WTC11 (cell line): ENCODE data around the gene PPP1R26. TPM values are rescaled to one million over a fixed set of nuclear protein-coding genes. Genes with fewer than 3 reads are reported as not detected.

Source experiments
- ATAC-seq: fragments of 200-7000 bp; cut with Tn5 transposase; 2 replicates; pipeline ENCODE4 v1.10.0; 2021; ENCODE audit warnings: mild to moderate bottlenecking, moderate library complexity
- CTCF ChIA-PET: fragments of 300-600 bp; sonication (Branson Sonifier 250); formaldehyde crosslinking; loops from one replicate; lab custom pipeline; 2021; ENCODE audit warnings: antibody characterized with exemption; lab: Charles Lee
- POLR2A ChIA-PET: fragments of 350-600 bp; sonication (Branson Sonifier 250); formaldehyde crosslinking; loops from one replicate; lab custom pipeline; 2021; ENCODE audit warnings: antibody characterized with exemption; lab: Charles Lee
- DNase-seq: peaks from one replicate; pipeline ENCODE4 v3.0.0; 2021; ENCODE audit warnings: low spot score
- H3K27ac Mint-ChIP-seq: 2 replicates; pipeline ENCODE4 v1.8.0; 2021; ENCODE audit warnings: mixed read lengths
- H3K27me3 Mint-ChIP-seq: 2 replicates; pipeline ENCODE4 v1.8.0; 2021; ENCODE audit warnings: low read depth, mild to moderate bottlenecking, moderate library complexity, mixed read lengths
- H3K36me3 Mint-ChIP-seq: 2 replicates; pipeline ENCODE4 v1.8.0; 2021; ENCODE audit warnings: mixed read lengths
- H3K4me1 Mint-ChIP-seq: 2 replicates; pipeline ENCODE4 v1.8.0; 2022; ENCODE audit warnings: mixed read lengths
- H3K4me3 Mint-ChIP-seq: 2 replicates; pipeline ENCODE4 v1.8.0; 2021; ENCODE audit warnings: mild to moderate bottlenecking, moderate library complexity, mixed read lengths
- H3K9me3 Mint-ChIP-seq: 2 replicates; pipeline ENCODE4 v1.8.0; 2021; ENCODE audit warnings: mixed read lengths
- ESRRA ChIP-seq: sonication (generic); formaldehyde crosslinking; IDR thresholded peaks from 2 replicates; pipeline ENCODE4 v1.8.1; 2022; ENCODE audit warnings: mild to moderate bottlenecking, missing genetic modification reagents, borderline replicate concordance
- ETV6 ChIP-seq: sonication (generic); formaldehyde crosslinking; IDR thresholded peaks from 2 replicates; pipeline ENCODE4 v1.8.1; 2022; ENCODE audit warnings: mild to moderate bottlenecking, missing genetic modification reagents
- GABPB1 ChIP-seq: sonication (generic); formaldehyde crosslinking; IDR thresholded peaks from 2 replicates; pipeline ENCODE4 v1.8.1; 2023; ENCODE audit warnings: mild to moderate bottlenecking, missing genetic modification reagents
- GTF2I ChIP-seq: fragments of 250-450 bp; sonication (Bioruptor Pico); conservative IDR thresholded peaks from 2 replicates; pipeline ENCODE4 v1.4.0; 2021; ENCODE audit warnings: mild to moderate bottlenecking
- HMGA2 ChIP-seq: fragments of 250-450 bp; sonication (Bioruptor Pico); IDR thresholded peaks from 2 replicates; pipeline ENCODE4 v1.4.0; 2021; ENCODE audit warnings: mild to moderate bottlenecking, moderate library complexity
- JUN ChIP-seq: sonication (generic); formaldehyde crosslinking; IDR thresholded peaks from 2 replicates; pipeline ENCODE4 v1.8.0; 2023; ENCODE audit warnings: mild to moderate bottlenecking, missing genetic modification reagents
- RORB ChIP-seq: fragments of 250-450 bp; sonication (Bioruptor Pico); IDR thresholded peaks from 2 replicates; pipeline ENCODE4 v1.9.0; 2021; ENCODE audit warnings: mild to moderate bottlenecking
- SOX15 ChIP-seq: fragments of 250-450 bp; sonication (Bioruptor Pico); IDR thresholded peaks from 2 replicates; pipeline ENCODE4 v1.9.0; 2021; ENCODE audit warnings: mild to moderate bottlenecking
- TEAD1 ChIP-seq: sonication (generic); formaldehyde crosslinking; IDR thresholded peaks from 2 replicates; pipeline ENCODE4 v1.8.0; 2022; ENCODE audit warnings: mild to moderate bottlenecking, missing genetic modification reagents
- total RNA-seq: library from RNA; stranded (reverse); gene quantifications from 3 replicates; pipeline ENCODE4 v1.2.3, GENCODE V29; 2021
- TF ChIP-seq, protein P1 (sequence below): sonication (generic); formaldehyde crosslinking; IDR thresholded peaks from 2 replicates; pipeline ENCODE4 v1.8.0; 2022; ENCODE audit warnings: mild to moderate bottlenecking, missing genetic modification reagents
- TF ChIP-seq, protein P2 (sequence below): sonication (generic); formaldehyde crosslinking; IDR thresholded peaks from 2 replicates; pipeline ENCODE4 v1.8.0; 2022; ENCODE audit warnings: mild to moderate bottlenecking, missing genetic modification reagents
- TF ChIP-seq, protein P3 (sequence below): fragments of 250-450 bp; sonication (Bioruptor Pico); conservative IDR thresholded peaks from 2 replicates; pipeline ENCODE4 v1.9.0; 2021; ENCODE audit warnings: mild to moderate bottlenecking
- TF ChIP-seq, protein P4 (sequence below): fragments of 250-450 bp; sonication (Bioruptor Pico); IDR thresholded peaks from 2 replicates; pipeline ENCODE4 v1.9.0; 2021; ENCODE audit warnings: mild to moderate bottlenecking, borderline replicate concordance
- TF ChIP-seq, protein P5 (sequence below): sonication (generic); formaldehyde crosslinking; IDR thresholded peaks from 2 replicates; pipeline ENCODE4 v1.8.0; 2022; ENCODE audit warnings: mild to moderate bottlenecking, missing genetic modification reagents
- TF ChIP-seq, protein P6 (sequence below): sonication (generic); formaldehyde crosslinking; conservative IDR thresholded peaks from 2 replicates; pipeline ENCODE4 v1.8.1; 2023; ENCODE audit warnings: mild to moderate bottlenecking, low read depth, missing genetic modification reagents, moderate library complexity
- TF ChIP-seq, protein P7 (sequence below): fragments of 200-600 bp; IDR thresholded peaks from 2 replicates; pipeline ENCODE4 v1.8.0; 2022; ENCODE audit warnings: antibody characterized with exemption
- TF ChIP-seq, protein P8 (sequence below): sonication (generic); formaldehyde crosslinking; IDR thresholded peaks from 2 replicates; pipeline ENCODE4 v1.8.0; 2023; ENCODE audit warnings: missing genetic modification reagents

PPP1R26 gene
- total RNA-seq, 1 experiment from 2014 or later: 44.4 TPM

DNA sequence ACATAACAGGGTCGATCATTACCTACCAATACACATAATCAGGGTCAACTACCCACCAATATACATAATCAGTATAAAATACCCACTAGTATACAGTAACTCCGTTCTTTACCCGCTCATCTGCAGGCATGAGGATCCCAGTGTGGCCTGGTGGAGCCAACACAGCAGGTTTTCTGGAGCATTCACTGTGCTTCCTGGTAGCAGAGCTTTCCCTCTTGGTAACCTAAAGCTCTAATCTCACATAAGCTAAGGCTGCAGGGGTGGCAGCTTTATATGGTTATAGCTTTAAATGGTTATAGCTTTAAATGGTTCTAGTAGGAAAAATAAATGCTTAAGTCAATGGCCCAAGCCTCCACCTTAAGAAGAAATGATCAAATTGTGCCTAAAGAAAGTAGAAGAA, 53.5 kb downstream of the PPP1R26 start:
- no peaks in the 10 kb centered on the region for H3K9me3 Mint-ChIP-seq
- ATAC-seq (no peak), DNase-seq (no peak)
- no peaks in the 10 kb centered on the region for H3K36me3 Mint-ChIP-seq
- TF ChIP-seq, protein P1, sequence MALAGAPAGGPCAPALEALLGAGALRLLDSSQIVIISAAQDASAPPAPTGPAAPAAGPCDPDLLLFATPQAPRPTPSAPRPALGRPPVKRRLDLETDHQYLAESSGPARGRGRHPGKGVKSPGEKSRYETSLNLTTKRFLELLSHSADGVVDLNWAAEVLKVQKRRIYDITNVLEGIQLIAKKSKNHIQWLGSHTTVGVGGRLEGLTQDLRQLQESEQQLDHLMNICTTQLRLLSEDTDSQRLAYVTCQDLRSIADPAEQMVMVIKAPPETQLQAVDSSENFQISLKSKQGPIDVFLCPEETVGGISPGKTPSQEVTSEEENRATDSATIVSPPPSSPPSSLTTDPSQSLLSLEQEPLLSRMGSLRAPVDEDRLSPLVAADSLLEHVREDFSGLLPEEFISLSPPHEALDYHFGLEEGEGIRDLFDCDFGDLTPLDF (CRISPR knock-in tag): no peak
- TF ChIP-seq SOX15 (no peak), ESRRA (no peak), ETV6 (CRISPR knock-in tag) (no peak), TEAD1 (CRISPR knock-in tag) (no peak), RORB (CRISPR knock-in tag) (no peak), GABPB1 (CRISPR knock-in tag) (no peak), HMGA2 (CRISPR knock-in tag) (no peak), GTF2I (CRISPR knock-in tag) (no peak), JUN (CRISPR knock-in tag) (no peak)
- TF ChIP-seq, protein P2, sequence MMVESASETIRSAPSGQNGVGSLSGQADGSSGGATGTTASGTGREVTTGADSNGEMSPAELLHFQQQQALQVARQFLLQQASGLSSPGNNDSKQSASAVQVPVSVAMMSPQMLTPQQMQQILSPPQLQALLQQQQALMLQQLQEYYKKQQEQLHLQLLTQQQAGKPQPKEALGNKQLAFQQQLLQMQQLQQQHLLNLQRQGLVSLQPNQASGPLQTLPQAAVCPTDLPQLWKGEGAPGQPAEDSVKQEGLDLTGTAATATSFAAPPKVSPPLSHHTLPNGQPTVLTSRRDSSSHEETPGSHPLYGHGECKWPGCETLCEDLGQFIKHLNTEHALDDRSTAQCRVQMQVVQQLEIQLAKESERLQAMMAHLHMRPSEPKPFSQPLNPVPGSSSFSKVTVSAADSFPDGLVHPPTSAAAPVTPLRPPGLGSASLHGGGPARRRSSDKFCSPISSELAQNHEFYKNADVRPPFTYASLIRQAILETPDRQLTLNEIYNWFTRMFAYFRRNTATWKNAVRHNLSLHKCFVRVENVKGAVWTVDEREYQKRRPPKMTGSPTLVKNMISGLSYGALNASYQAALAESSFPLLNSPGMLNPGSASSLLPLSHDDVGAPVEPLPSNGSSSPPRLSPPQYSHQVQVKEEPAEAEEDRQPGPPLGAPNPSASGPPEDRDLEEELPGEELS (CRISPR knock-in tag): no peak
- TF ChIP-seq, protein P3, sequence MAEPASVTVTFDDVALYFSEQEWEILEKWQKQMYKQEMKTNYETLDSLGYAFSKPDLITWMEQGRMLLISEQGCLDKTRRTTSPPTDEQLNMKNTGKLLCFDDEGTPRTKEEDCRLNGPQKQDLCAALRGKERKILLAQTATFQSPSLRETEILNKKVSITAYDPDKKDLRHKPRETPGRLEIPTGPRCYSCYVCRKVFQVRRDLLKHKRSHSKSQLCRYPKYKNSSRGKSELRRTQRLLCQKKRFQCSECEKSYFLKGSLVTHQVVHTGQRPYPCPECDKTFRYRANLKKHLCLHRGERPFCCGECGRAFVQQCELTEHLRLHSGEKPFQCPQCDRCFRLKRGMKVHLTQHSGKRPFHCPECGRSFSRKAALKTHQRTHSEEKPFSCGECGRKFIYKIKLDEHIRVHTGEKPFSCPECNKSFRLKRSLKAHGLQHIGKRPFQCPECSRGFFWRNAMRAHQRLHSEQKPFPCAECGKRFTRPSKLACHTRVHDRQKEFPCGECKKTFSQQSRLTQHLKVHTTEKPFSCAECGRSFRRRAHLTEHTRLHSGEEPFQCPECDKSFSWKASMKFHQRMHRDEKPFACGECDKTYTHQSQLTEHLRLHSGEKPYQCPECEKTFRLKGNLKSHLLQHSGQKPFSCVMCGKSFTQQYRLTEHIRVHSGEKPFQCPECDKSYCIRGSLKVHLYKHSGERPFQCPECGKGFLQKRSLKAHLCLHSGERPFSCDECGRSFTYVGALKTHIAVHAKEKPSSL (CRISPR knock-in tag): no peak
- TF ChIP-seq, protein P4, sequence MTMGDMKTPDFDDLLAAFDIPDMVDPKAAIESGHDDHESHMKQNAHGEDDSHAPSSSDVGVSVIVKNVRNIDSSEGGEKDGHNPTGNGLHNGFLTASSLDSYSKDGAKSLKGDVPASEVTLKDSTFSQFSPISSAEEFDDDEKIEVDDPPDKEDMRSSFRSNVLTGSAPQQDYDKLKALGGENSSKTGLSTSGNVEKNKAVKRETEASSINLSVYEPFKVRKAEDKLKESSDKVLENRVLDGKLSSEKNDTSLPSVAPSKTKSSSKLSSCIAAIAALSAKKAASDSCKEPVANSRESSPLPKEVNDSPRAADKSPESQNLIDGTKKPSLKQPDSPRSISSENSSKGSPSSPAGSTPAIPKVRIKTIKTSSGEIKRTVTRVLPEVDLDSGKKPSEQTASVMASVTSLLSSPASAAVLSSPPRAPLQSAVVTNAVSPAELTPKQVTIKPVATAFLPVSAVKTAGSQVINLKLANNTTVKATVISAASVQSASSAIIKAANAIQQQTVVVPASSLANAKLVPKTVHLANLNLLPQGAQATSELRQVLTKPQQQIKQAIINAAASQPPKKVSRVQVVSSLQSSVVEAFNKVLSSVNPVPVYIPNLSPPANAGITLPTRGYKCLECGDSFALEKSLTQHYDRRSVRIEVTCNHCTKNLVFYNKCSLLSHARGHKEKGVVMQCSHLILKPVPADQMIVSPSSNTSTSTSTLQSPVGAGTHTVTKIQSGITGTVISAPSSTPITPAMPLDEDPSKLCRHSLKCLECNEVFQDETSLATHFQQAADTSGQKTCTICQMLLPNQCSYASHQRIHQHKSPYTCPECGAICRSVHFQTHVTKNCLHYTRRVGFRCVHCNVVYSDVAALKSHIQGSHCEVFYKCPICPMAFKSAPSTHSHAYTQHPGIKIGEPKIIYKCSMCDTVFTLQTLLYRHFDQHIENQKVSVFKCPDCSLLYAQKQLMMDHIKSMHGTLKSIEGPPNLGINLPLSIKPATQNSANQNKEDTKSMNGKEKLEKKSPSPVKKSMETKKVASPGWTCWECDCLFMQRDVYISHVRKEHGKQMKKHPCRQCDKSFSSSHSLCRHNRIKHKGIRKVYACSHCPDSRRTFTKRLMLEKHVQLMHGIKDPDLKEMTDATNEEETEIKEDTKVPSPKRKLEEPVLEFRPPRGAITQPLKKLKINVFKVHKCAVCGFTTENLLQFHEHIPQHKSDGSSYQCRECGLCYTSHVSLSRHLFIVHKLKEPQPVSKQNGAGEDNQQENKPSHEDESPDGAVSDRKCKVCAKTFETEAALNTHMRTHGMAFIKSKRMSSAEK (CRISPR knock-in tag): no peak
- TF ChIP-seq, protein P5, sequence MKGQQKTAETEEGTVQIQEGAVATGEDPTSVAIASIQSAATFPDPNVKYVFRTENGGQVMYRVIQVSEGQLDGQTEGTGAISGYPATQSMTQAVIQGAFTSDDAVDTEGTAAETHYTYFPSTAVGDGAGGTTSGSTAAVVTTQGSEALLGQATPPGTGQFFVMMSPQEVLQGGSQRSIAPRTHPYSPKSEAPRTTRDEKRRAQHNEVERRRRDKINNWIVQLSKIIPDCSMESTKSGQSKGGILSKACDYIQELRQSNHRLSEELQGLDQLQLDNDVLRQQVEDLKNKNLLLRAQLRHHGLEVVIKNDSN (CRISPR knock-in tag): no peak
- TF ChIP-seq, protein P6, sequence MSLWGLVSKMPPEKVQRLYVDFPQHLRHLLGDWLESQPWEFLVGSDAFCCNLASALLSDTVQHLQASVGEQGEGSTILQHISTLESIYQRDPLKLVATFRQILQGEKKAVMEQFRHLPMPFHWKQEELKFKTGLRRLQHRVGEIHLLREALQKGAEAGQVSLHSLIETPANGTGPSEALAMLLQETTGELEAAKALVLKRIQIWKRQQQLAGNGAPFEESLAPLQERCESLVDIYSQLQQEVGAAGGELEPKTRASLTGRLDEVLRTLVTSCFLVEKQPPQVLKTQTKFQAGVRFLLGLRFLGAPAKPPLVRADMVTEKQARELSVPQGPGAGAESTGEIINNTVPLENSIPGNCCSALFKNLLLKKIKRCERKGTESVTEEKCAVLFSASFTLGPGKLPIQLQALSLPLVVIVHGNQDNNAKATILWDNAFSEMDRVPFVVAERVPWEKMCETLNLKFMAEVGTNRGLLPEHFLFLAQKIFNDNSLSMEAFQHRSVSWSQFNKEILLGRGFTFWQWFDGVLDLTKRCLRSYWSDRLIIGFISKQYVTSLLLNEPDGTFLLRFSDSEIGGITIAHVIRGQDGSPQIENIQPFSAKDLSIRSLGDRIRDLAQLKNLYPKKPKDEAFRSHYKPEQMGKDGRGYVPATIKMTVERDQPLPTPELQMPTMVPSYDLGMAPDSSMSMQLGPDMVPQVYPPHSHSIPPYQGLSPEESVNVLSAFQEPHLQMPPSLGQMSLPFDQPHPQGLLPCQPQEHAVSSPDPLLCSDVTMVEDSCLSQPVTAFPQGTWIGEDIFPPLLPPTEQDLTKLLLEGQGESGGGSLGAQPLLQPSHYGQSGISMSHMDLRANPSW: no peak
- TF ChIP-seq, protein P7, sequence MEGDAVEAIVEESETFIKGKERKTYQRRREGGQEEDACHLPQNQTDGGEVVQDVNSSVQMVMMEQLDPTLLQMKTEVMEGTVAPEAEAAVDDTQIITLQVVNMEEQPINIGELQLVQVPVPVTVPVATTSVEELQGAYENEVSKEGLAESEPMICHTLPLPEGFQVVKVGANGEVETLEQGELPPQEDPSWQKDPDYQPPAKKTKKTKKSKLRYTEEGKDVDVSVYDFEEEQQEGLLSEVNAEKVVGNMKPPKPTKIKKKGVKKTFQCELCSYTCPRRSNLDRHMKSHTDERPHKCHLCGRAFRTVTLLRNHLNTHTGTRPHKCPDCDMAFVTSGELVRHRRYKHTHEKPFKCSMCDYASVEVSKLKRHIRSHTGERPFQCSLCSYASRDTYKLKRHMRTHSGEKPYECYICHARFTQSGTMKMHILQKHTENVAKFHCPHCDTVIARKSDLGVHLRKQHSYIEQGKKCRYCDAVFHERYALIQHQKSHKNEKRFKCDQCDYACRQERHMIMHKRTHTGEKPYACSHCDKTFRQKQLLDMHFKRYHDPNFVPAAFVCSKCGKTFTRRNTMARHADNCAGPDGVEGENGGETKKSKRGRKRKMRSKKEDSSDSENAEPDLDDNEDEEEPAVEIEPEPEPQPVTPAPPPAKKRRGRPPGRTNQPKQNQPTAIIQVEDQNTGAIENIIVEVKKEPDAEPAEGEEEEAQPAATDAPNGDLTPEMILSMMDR: no peak
- TF ChIP-seq, protein P8, sequence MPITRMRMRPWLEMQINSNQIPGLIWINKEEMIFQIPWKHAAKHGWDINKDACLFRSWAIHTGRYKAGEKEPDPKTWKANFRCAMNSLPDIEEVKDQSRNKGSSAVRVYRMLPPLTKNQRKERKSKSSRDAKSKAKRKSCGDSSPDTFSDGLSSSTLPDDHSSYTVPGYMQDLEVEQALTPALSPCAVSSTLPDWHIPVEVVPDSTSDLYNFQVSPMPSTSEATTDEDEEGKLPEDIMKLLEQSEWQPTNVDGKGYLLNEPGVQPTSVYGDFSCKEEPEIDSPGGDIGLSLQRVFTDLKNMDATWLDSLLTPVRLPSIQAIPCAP (CRISPR knock-in tag): no peak
- TF ChIP-seq, all 79 proteins: peak for 0
- peaks cover 10% of the 10 kb centered on the region for H3K4me1 Mint-ChIP-seq
- POLR2A ChIA-PET: no interaction called here
- CTCF ChIA-PET: no interaction called here
- H3K27me3 Mint-ChIP-seq: no peaks in the 10 kb centered on the region
- no peak overlapping the region for H3K4me3 Mint-ChIP-seq
- no peak overlapping the region for H3K27ac Mint-ChIP-seq
